G401 (cell line): ENCODE data around the gene BICC1. TPM values are rescaled to one million over a fixed set of nuclear protein-coding genes. Genes with fewer than 3 reads are reported as not detected.

Source experiments
- DNase-seq: peaks from one replicate; pipeline ENCODE4 v3.0.0-alpha.2; 2015; ENCODE audit warnings: low spot score
- in situ Hi-C: cut with HindIII; loops from 2 replicates; pipeline ENCODE4 v1.10.0; 2016; ENCODE audit warnings: low sequenced_read_pairs, mixed read lengths
- total RNA-seq: library from RNA; depleted of rRNA; stranded (reverse); fragments of >200 nt; shearing (Covaris generic); gene quantifications from 2 replicates; pipeline ENCODE4 v1.2.3, GENCODE V29; 2014; rRNA removed

Gene BICC1
- total RNA-seq, 1 experiment from 2014 or later: not detected

GRCh38 chr10:58859526-58859925, 346.9 kb downstream of the BICC1 start:
- in situ Hi-C loops: no loop called here
- DNase-seq: no peak

GRCh38 chr10:58867683-58868082, 355.0 kb downstream of the BICC1 start:
- in situ Hi-C loops: no loop called here
- no peak for DNase-seq

- in situ Hi-C loops: no loop called here
- DNase-seq: no peak
Observed at GRCh38 chr10:58868736-58869435, 356.2 kb downstream of the BICC1 start.

DNA sequence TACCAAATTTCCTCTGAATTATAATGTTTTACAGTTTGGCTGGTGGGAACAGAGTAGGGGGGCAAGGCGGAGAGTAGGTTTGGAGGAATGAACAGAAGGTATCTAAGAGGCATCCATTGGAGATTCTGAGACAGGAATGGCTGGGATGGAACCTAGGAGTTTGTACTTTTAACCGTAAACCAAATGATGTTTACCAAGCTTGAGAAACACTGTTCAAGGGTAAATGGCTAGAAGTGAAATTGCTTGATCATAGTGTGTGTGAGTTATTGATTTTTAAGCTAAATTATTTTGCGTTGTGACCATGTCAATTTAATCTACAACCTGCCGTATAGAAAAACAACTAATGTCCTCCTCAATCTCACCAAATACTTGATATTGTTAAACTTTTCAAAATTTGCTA, 357.4 kb downstream of the BICC1 start:
- DNase-seq: no peak
- in situ Hi-C loops: no loop called here

- in situ Hi-C loops: no loop called here
- DNase-seq: no peak
Observed at GRCh38 chr10:58873161-58873560, 360.5 kb downstream of the BICC1 start.

Other genes with a start within 250 kb of the BICC1 start
- 1.4 and 1.9 TPM in 2 replicates for gene IPMK, start 245.0 kb upstream of the BICC1 start, total RNA-seq
- 39.6 and 44.6 TPM in 2 replicates for gene CISD1, start 243.7 kb upstream of the BICC1 start, total RNA-seq
- gene UBE2D1, start 177.9 kb upstream of the BICC1 start, total RNA-seq: 15.3 and 20.7 TPM in 2 replicates
- gene TFAM, start 127.5 kb upstream of the BICC1 start, total RNA-seq: 67.1 and 102 TPM in 2 replicates